ENCODE data around the gene PDE7B. TPM values are rescaled to one million over a fixed set of nuclear protein-coding genes. Genes with fewer than 3 reads are reported as not detected.

Gene PDE7B
- total and polyA plus RNA-seq, 2 donors from 2014 or later: 4.6 to 15.4 TPM

- TF ChIP-seq CTCF (IDR thresholded peaks at IDR 0.05; ENCODE audit: borderline replicate concordance, extremely low read depth, insufficient read depth): no peak
- Histone ChIP-seq H3K27ac (ENCODE audit: low read depth in 2 of 2, low read length in 2 of 2) (no peak overlapping the region), H3K4me1 (ENCODE audit: control insufficient read depth in 2 of 3, insufficient read depth in 2 of 3, low read depth in 1 of 3, low read length in 3 of 3) (no peaks in the 10 kb centered on the region), H3K9me3 (ENCODE audit: control insufficient read depth in 2 of 3, insufficient read depth in 1 of 3, low read length in 3 of 3) (no peaks in the 10 kb centered on the region), H3K36me3 (ENCODE audit: control insufficient read depth in 2 of 3, insufficient read depth in 3 of 3, low read length in 3 of 3) (no peaks in the 10 kb centered on the region), H3K9ac (ENCODE audit: low read length in 3 of 3) (no peak overlapping the region), H3K4me3 (ENCODE audit: low read length in 3 of 3) (no peak overlapping the region), H3K27me3 (ENCODE audit: control insufficient read depth, insufficient read depth, low read length) (no peaks in the 10 kb centered on the region)
- FAIRE-seq: no peak
- no peak for DNase-seq
- intact Hi-C loops (cut with DNase I): no loop called here
Observed at GRCh38 chr6:135972150-135972549, 120.6 kb downstream of the PDE7B start.

GRCh38 chr6:135972586-135972985 is 121.1 kb downstream of the PDE7B start:
- DNase-seq: no peak
- intact Hi-C loops (cut with DNase I): no loop called here
- no peak overlapping the region for H3K4me3 ChIP-seq (ENCODE audit: low read length in 3 of 3)
- no peaks in the 10 kb centered on the region for H3K27me3 ChIP-seq (ENCODE audit: control insufficient read depth, insufficient read depth, low read length)
- no peaks in the 10 kb centered on the region for H3K36me3 ChIP-seq (ENCODE audit: control insufficient read depth in 2 of 3, insufficient read depth in 3 of 3, low read length in 3 of 3)
- TF ChIP-seq CTCF (IDR thresholded peaks at IDR 0.05; ENCODE audit: borderline replicate concordance, extremely low read depth, insufficient read depth): no peak
- H3K27ac ChIP-seq (ENCODE audit: low read depth in 2 of 2, low read length in 2 of 2): no peak overlapping the region
- H3K4me1 ChIP-seq (ENCODE audit: control insufficient read depth in 2 of 3, insufficient read depth in 2 of 3, low read depth in 1 of 3, low read length in 3 of 3): no peaks in the 10 kb centered on the region
- H3K9ac ChIP-seq (ENCODE audit: low read length in 3 of 3): no peak overlapping the region
- no peaks in the 10 kb centered on the region for H3K9me3 ChIP-seq (ENCODE audit: control insufficient read depth in 2 of 3, insufficient read depth in 1 of 3, low read length in 3 of 3)
- FAIRE-seq: no peak

DNA sequence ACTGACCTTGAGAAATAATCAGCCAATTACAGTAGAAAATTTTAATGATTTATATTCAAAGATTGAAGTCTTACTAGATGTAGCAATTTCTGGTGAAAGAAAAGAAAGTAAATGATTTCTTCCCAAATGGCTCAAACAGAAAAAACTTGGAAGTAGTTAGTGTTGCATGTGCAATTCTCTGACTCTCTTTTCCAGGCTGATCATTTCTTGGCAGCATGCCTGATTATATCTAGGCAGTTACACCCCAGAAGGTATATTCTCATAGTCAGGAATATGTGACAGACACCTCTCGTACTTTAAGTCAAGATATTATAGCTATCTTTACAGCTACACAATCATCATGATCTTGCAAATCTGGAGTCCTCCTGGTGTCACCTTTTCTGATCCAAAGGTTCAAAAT is 122.9 kb downstream of the PDE7B start:
- FAIRE-seq (no peak), DNase-seq (no peak)
- Histone ChIP-seq H3K27ac (ENCODE audit: low read depth in 2 of 2, low read length in 2 of 2) (no peak overlapping the region), H3K4me1 (ENCODE audit: control insufficient read depth in 2 of 3, insufficient read depth in 2 of 3, low read depth in 1 of 3, low read length in 3 of 3) (no peaks in the 10 kb centered on the region), H3K9ac (ENCODE audit: low read length in 3 of 3) (no peak overlapping the region), H3K27me3 (ENCODE audit: control insufficient read depth, insufficient read depth, low read length) (no peaks in the 10 kb centered on the region), H3K4me3 (ENCODE audit: low read length in 3 of 3) (no peak overlapping the region), H3K36me3 (ENCODE audit: control insufficient read depth in 2 of 3, insufficient read depth in 3 of 3, low read length in 3 of 3) (no peaks in the 10 kb centered on the region), H3K9me3 (ENCODE audit: control insufficient read depth in 2 of 3, insufficient read depth in 1 of 3, low read length in 3 of 3) (no peaks in the 10 kb centered on the region)
- no peak for TF ChIP-seq CTCF (IDR thresholded peaks at IDR 0.05; ENCODE audit: borderline replicate concordance, extremely low read depth, insufficient read depth)
- intact Hi-C loops (cut with DNase I): no loop called here

DNA sequence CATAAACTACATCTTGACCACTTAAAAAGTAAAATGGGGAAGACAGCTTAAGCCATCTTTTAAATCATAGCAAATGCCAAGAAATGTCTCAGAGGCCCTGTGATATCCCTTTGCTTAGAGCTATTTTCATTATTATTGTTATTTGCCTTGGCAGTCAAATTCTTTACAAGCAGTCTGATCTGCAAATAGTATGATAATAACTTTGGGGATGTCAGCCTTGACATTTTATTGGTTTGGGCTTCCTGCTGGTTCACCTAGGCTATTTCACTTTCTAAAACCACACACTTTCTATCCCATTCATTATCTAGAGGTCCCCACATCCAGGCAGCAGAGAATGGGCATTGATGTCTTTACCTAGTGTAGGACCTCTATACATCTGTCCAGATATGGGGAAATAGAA is 125.1 kb downstream of the PDE7B start:
- H3K27me3 ChIP-seq (ENCODE audit: control insufficient read depth, insufficient read depth, low read length): no peaks in the 10 kb centered on the region
- H3K36me3 ChIP-seq (ENCODE audit: control insufficient read depth in 2 of 3, insufficient read depth in 3 of 3, low read length in 3 of 3): no peaks in the 10 kb centered on the region
- no peak overlapping the region for H3K9ac ChIP-seq (ENCODE audit: low read length in 3 of 3)
- H3K27ac ChIP-seq (ENCODE audit: low read depth in 2 of 2, low read length in 2 of 2): no peak overlapping the region
- no peak overlapping the region for H3K4me3 ChIP-seq (ENCODE audit: low read length in 3 of 3)
- DNase-seq (no peak), FAIRE-seq (no peak)
- intact Hi-C loops (cut with DNase I): no loop called here
- no peaks in the 10 kb centered on the region for H3K4me1 ChIP-seq (ENCODE audit: control insufficient read depth in 2 of 3, insufficient read depth in 2 of 3, low read depth in 1 of 3, low read length in 3 of 3)
- TF ChIP-seq CTCF (IDR thresholded peaks at IDR 0.05; ENCODE audit: borderline replicate concordance, extremely low read depth, insufficient read depth): no peak
- no peaks in the 10 kb centered on the region for H3K9me3 ChIP-seq (ENCODE audit: control insufficient read depth in 2 of 3, insufficient read depth in 1 of 3, low read length in 3 of 3)

All from kidney (tissue), 14 donors.